Hematopoietic multipotent progenitor cell treated with erythropoietin and hydrocortisone succinate and interleukin-3 and kit ligand, for 17 days (in vitro differentiated cells): ENCODE data around the gene CORO7.

Source experiments
- DNase-seq: peaks from one replicate; pipeline ENCODE4 v3.0.0-alpha.2; 2015; ENCODE audit warnings: low spot score

The CORO7 gene

DNA sequence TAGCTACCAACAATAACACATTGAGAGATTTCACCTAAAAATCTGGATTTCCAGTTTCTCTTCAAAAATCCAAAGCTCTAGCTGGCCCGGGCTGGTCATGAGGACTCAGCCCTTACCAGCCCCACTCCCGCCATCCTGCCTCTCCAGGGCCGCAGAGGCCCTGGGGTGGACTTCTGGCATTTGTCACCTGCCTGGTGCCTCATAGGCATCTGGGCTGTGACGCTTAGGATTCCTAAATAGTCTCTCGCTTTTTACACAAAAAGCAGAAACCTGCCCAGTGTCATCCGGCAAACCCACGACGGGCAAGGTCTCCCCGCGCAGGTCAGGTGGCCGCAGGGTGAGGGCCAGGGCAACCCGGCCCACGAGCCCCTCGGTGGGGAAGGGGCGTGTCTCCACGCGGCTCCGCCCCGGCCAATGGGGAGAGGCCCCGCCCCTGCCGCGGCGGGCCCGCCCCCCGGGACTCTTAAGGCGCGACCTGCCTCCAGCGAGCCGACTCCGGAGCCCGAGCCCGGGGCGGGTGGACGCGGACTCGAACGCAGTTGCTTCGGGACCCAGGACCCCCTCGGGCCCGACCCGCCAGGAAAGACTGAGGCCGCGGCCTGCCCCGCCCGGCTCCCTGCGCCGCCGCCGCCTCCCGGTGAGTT lies 44.9 kb downstream of the CORO7 start, which contains the start of gene VASN:
Gene VASN, plus strand, starts transcription at position 492 of the 644 bp plus-strand sequence. CDS start 9,030 bp downstream, outside the sequence.
- peak; percentile 51 for DNase-seq

DNA sequence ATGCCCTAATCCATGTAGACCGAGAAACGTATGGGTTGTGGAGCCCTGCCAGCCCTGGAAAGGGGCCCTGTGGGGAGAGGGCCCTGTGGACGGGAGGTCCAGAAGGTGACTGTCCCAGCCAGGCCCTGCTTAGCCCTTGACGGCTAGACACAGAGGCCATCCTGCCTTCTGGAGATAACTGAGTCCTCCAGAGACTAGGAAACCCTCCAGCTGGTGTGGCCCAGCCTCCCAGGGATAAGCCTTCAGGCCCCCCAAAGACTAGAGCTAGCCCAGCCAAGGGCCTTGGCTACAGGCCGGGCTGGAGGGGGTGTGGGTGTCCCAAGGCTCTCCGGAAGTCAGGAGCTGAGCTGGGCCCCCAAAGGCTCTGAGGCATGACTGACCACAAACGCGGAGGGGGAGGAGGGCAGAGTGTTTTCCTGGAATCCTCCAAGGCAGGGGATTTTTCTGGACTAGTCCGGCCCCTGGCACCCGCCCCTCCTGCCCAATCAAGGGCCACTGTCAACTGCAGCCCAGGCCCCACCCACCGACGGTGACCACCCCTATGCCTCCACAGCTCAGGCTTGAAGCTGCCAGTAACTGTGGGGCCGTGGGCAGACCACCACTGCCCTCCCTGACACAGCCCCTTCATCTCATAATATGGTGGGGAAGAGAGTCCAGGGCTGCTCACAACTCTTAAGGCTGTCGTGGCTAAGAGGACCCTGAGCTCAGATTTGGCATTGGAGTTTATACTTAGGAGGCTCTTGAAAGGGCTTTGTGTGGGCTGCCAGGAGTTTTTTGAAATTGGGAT lies 45.6 kb downstream of the CORO7 start:
- no peak for DNase-seq

DNA sequence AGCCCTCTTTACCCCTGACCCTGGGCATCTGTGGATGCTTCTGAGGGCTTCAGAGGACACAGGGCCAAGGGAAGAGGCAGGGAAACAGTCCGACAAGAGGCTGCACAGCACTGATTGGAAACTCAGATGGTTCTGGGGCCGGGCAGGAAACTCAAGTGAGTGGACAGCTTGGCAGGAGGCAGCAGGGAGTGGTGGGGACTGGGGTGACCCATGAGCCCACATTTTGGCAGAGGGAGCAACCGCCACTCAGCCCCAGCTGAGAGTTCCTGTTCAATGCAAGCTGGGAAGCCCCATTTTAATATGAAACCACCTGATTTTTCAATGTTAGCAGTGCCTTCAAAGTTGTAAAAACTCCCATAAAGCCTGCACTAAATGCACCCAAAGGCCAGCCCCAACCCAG lies 46.2 kb downstream of the CORO7 start:
- DNase-seq: no peak

DNA sequence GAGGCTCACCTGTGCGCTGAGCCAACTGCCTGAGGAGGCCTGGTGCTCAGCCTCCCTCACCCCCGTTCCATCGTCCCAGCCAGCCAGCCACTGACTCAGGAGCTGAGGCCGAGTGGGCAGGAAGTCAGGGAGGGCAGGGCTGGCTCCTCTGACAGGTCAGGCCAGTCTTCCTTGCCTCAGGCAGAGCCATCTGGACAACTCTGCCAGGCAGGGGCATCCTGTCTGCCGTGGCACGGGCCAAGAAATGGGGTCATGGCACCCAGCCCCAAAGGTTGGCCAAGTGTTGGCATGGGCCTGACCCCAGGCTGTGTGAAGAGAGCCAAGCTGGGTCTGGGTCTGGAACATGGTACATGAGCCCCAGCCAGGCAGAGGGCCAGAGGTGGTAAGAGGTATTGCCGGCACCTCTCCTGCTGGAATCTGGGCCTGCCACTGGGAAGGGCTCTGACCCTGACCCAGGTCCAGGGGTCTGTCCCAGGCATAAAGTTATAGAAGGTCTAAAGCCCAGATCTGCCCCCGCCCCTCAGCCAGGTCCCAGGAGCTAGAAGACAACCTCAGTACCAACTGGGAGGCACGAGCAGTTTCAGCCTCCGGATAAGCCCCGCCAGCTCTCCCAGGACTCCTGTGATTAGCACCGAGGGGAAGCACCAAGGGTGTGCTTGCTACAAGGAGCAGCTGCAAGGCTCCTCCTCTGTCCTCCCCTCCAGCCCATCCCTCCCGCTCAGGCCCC lies 47.2 kb downstream of the CORO7 start:
- DNase-seq: no peak

DNA sequence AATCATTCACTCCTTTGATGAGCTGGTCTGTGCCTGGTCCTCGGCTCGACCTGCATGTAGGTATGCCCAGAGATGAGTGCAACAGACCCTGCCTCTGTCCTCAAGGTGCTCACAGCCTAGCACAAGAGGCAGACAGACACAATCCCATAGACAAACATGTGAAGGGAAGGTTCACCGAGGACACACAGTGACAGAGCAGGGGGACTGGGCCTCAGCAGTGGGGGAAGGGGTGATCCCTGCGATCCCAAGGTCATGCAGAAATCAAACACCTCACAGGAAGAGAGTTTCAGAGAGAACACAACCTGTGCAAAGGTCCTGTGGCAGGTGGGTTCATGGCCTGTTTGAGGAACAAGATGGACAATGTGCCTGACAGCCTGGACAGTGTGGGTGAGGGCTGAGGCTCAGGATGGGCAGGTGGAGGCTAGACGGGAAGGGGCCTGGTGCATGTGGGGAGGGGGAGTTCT lies 49.0 kb downstream of the CORO7 start:
- no peak for DNase-seq

DNA sequence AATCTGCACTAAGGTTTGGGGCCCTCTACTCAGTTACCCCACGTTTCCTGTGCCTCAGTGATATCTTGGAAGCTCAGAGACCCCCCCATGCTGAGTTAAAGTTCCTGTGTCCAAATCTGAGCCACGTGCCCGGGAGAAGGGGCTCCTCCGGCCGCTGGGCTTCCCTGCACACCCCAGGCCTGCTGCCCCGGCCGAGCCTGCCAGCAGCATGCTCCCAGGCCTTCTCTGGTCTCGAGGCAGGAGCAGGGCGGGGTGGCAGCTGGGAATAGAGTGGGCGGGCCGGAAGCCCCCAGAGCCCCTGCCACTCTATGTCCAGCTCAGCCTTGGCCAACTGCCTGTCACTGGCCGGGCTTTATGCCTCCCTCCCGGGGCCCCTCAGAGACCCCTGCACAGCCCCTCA lies 50.4 kb downstream of the CORO7 start:
- DNase-seq: no peak

DNA sequence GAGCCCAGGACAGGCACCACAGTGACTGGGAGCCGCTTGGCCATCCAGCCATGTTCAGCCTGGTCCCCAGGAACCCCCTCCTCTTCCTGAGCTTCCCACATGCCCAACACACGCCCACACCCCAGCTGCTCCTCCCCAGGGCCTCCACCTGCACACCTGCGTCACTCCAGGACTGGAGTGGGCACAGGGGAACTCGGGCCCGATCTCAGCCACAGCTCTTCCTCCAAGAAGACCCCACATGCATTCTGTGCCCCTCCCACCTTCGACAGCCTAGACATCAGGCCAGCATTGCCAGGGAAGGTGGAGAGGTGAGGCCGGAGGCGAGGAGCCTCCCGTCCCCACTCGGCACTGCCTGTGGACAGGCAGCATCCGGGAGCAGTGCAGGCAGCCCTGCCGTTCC lies 50.8 kb downstream of the CORO7 start:
- DNase-seq: no peak

DNA sequence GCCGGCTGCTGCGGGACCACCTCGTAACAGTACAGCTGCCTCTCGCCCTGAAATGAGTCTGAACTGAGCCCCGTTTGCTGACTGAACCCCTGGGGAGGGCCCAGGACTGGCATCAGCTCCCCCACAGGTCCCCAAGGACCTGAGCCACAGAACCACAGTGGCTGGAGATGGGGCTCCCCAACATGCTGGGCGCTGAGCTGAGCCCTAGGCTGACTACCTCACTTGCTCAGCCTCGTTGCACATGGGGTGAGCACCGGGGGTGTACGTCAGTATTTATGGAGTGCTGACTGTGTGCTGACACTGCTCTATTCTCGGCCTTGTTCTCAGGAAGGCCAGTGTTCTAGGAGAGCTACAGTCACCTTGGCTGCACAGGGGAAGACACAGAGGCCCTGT lies 51.4 kb downstream of the CORO7 start:
- no peak for DNase-seq

DNA sequence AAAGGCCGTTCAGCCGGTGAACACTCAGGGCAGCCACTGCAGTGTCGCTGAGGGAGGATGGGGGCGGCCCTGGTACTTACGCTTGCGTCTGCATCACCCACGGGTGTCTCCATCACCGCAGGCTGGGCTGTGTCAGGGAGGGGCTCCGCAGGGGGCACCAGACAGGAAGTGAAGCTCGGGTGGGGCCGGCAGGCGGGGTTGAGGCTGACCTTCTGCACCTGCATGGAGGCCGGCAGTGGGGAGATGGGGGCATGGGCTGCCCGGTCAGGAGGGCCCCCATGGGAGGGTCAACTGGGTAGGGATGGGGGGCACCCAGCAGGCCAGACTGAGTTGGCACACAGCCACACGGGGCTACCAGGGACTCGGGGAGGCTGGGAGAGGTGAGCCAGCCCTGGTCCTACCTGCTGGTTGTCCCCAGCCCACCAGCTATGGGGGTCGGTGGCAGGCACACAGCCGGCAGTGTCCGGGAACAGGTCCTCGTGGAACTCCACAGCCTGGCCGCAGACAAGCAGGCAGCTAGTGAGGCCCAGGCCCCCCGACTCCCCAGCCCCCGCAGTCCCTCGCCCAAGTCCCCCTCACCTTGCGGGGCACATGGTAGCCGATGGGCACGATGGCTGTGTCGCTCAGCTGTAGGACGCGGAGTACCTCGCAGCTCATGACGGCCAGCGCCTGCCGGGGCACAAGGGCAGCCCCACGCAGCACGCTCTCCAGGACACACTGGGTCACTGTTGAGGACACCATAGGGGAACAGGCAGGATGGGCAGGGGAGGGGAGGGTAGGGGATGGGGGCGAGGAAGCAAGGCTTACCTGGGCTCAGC lies 52.0 kb downstream of the CORO7 start:
- DNase-seq: no peak

DNA sequence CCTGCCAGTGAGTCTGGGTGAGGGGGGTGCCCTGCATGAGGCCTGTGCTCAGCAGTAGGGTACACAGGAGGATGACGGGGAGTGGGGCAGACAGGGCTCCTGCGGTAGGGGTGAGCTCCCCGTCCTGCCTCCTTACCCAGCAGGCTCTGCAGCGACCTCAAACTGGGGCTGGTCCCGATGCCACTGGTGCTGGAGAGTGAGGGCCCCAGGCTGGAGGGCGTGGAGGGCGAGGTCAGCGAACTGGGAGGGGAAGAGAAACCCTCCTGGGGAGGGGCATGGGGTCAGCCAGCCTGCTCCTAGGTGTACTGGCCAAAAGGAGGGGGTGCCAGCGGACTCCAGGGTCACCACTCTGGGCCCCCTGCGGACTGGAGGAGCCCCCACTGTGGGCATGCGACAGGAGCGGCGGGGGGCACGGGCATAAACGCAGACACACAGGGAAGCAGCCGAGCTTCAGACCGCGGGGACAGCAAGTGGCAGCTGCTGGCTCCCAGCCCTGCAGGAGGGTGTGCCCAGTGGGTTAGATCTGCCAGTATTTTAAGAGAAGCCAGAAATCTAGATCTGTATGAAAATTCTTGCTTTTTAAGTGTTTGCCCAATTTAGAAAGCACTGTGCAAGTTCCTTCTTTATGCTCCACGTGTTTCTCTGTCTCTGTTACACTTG lies 53.8 kb downstream of the CORO7 start:
- DNase-seq: no peak

DNA sequence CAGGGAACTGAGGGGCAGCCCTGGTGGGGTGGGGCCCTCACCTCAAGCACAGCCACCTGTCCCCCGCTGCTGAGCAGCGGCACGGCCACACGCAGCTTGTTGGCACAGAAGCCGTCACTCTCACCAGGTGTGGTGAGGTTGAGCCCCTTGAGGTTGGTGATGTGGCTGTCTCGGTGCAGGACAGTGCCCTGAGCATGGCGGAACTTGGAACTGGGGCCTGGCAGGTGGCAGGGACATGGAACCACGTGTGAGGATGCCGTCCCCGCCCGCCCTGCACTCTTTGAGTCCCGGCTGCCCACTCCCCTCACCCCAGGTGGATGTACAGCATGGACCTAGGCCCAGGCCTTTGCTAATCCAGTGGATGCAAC lies 54.5 kb downstream of the CORO7 start:
- DNase-seq: no peak

DNA sequence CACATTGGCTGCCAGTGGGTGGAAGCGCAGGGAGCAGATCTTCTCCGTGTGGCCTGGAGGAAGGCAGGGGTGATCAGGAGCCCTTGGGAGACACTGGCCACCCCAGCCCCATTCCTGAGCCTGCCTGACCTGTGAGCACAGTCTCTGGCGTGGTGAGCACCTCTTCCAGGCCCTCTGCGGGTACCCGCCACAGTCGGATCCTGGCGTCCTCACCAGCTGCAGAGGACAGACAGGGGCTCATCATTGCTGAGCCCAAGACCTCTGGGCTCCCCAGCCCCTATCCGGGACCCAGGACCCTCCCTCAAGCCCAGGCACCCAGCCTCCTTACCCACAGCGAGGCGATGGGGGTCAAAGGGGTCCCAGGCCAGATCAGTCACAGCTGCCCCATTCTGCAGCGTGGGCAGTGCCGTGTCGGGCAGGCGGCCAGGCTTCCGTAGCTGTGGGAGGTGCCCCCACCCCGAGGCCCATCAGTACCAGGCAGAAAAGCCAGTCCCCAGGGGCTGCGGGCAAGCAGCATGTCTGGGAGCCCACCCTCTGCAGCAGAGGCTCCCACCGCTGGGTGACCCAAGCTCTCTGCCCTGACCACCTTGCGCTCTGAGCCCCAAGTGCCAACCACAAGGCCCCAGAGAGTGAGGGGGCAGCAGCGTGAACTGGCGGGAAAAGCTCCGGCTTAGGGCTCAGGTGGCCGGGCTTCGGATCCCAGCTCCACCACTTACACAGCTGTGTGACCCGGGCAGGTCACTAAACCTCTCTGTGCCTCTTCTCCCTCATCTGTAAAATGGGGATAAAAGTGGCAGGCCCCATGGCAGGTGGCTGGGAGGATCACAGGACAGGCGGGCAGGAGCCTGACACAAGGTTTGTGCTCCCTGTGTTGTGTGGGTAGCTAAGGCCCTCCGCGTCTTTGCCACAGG lies 55.1 kb downstream of the CORO7 start:
- DNase-seq: no peak

DNA sequence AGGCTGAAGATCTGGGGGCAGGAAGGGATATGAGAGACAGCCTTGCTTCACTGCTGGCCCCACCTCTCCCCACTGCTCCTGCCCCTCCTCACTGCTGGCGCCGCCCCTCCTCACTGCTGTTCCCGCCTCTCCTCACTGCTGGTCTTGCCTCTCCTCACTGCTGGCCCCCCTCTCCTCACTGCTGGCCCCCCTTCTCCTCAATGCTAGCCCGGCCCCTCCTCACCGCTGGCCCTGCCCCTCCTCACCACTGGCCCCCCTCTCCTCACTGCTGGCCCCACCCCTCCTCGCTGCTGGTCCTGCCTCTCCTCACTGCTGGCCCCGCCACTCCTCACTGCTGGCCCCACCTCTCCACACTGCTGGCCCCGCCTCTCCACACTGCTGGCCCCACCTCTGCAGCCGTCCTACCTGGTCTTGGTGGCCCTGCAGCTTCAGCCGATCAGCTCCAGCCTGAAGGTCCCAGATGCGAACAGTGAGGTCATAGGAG lies 55.8 kb downstream of the CORO7 start:
- DNase-seq: no peak

DNA sequence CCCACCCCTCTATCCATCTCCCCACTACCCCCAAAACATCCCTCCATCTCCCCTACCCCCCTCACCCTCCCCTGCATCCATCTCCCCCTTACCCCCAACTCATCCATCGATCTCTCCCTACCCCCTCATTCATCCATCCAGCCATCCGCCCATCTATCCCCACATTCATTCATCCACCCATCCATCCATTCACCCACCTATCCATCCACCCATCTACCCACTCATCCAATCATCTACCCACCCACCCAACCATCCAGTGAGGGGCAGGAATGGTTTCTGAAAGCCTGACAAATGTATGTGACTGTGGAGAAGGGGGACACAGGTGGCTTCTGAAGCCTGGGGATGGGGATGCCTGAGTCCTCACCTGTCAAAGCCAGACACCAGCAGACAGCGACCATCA lies 56.5 kb downstream of the CORO7 start:
- no peak for DNase-seq

DNA sequence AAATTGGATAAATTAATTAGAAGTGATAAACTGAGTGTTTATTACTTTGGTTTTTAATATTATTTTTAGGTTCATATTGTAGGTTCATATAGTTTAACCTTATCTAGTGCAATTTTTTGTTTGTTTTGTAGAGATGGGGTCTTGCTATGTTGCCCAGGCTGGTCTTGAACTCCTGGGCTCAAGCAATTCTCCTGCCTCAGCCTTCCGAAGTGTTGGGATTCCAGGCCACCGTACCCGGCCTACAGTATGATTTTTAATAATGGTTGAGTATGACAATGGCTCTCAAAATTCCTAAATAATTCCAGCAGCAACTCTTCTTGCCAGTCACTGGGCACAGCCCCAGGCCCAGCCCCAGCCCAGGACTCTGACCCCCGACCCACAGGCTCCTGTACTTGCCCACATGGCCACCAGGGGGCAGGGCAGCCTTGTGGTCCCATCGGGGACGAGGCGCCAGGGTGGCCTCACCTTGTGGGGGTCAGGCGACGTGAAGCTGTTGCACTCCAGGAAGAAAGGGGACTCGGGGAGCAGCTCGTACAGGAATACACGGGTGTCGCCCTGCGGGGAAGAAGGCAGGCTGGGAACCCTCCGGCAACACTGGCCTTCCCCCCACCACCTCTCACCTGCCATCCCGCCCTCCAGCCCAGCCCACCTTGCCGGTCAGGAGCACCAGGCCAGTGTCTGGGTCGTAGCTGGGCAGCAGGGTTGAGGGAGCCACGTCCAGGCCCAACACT lies 57.4 kb downstream of the CORO7 start:
- DNase-seq: peak; percentile 60

DNA sequence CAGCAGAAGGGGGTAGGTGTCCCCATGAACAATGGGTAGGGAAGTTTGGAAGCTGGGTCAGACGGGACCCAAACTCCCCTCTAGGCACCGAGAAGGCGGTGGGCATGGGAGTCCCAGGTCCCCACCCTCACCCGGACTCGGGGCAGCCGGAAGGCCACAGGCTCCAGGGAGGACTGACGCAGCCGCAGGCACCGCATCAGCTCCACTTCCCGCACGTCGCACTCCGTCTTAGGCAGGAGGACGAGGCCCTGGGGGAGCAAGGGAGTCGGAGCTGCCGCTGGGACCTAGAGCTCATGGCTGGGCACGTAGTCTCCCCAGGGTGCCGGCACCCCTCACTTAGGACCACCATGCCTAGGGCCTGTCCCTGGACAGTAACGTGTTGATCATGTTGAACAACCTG lies 58.2 kb downstream of the CORO7 start:
- no peak for DNase-seq

DNA sequence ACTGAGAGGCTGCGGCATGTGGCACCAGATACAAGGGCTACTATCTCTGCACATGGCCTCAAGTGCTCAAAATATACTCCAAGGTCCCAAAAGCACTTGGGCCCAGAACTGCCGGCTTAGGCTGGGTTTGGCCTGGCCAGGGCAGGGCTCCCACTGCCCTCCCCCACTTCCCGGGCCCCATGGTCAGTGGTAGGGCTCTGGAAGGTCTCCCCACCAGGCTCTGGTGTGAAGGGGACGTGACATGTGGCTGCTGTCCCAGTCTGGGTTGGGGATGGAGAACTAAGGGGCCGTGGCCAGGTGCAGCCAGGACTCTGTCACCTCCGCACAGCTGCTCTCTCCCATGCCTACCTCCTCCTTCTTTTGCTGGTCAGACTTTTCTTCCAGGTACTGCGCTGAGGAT lies 59.6 kb downstream of the CORO7 start:
- DNase-seq: no peak

DNA sequence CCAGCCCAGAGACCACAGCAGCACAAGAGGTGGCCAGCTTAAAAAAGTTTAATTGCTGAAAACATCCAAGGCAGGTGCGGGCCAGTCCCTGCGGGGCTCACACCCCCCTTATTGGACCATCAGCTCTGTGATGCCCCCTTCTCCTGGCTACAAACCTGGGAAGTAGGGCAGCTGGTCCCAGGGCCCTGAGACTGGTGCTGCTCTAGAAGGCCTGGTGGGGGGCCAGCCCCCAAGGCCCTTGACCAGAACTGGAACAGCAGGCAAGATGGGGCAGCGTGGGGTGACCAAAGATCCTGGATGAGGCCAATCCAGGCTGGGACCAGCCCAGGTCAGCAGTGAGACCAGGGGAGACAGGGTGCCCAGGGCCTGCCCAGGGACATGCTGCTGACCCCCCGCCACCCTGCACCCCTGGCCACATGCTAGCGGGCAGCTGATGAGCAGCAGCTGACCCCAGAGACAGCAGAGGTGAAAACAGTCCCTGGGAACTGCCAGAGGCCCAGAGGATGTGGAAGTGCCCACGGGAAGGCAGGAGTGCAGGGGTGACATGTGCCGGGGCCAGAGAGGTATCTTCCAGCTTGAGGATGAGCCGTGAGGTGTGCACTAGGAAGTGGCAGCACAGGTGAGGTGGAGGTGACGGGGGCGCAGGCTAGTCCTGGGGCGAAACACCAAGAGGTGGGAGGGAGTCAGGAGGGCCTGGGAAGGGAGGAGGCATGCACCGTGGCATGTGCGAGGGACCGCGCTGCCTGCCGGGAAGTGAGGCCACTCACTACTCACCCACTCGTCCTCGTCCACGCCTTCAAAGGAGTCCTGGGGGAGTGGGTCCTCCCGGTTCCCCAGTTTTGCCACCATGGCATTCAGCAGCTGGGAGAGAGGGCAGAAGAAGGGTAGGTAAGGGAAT lies 61.6 kb downstream of the CORO7 start:
- DNase-seq: no peak

DNA sequence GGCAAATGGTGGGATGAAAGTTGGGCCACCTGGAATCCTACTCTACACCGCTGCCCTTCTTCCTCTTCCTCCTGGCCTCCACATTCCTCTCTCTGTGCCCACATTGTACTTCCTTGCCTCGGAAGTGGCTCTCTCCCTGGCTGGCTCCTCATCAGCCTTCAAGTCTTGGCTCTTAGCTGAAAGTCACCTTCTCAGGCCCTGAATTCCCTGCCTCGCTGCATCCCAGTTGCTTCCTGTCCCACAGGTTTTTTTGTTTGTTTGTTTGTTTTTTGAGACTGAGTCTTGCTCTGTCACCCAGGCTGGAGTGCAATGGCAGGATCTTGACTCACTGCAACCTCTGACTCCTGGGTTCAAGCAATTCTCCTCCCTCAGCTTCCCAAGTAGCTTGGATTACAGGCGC lies 62.7 kb downstream of the CORO7 start:
- no peak for DNase-seq
